K562 (cell line): ENCODE data around the gene MTFR2. TPM values are rescaled to one million over a fixed set of nuclear protein-coding genes. Genes with fewer than 3 reads are reported as not detected.

ENCODE experiments used
- ATAC-seq: fragments of 200-7000 bp; cut with Tn5 transposase; 3 replicates; pipeline ENCODE4 v1.9.1; 2020; ENCODE audit warnings: moderate library complexity
- BruUV-seq: library from RNA; stranded (reverse); fragments of 400-500 nt; replicated peaks from 2 replicates; lab custom pipeline; 2021; lab: Mats Ljungman, UMichigan
- CTCF ChIA-PET: fragments of 300-600 bp; formaldehyde crosslinking; extraction: SDS; loops from one replicate; lab custom pipeline; 2021; ENCODE audit warnings: low intra/inter-chr PET ratio; lab: Yijun Ruan, JAX
- POLR2A ChIA-PET: fragments of 300-600, 350-650 bp; sonication (Branson Sonifier 250); formaldehyde crosslinking; extraction: SDS; loops from one replicate; lab custom pipeline; 2021; ENCODE audit warnings: antibody characterized with exemption, inconsistent platforms; lab: Yijun Ruan, JAX
- DNase-seq, 4 experiments: peaks; one replicate each; pipeline versions ENCODE4 v3.0.0 to v3.0.0-alpha.2; 2011 to 2018; ENCODE audit warnings: low spot score in 3 of 4, mixed read lengths in 3 of 4; ENCODE audit errors: extremely low read depth in 1 of 4
- FAIRE-seq: peaks from 2 replicates; lab custom pipeline; 2011; peaks lifted over from hg19 to GRCh38; lab: Jason Lieb, UNC
- H2AFZ ChIP-seq: 2 replicates; pipeline ENCODE4 v1.6.0; 2011; ENCODE audit warnings: low read depth, low read length, control low read depth, inconsistent platforms
- H3K27ac ChIP-seq: fragments of 200-600 bp; 3 replicates; pipeline ENCODE4 v1.8.0; 2011; ENCODE audit warnings: low read depth, mild to moderate bottlenecking, control low read depth, inconsistent platforms, low read length, moderate library complexity, mixed read lengths; ENCODE audit errors: extremely low read depth
- H3K27me3 ChIP-seq, 2 experiments: fragments of 300-600 bp in 1 of 2; 2 replicates in 1 of 2; 3 replicates in 1 of 2; pipeline versions ENCODE4 v1.6.0 to v1.8.0; 2011; ENCODE audit warnings: inconsistent platforms in 2 of 2, low read length in 2 of 2, mild to moderate bottlenecking in 1 of 2, mixed read lengths in 1 of 2, moderate library complexity in 1 of 2; ENCODE audit not compliant: control insufficient read depth in 2 of 2, insufficient read depth in 2 of 2
- H3K36me3 ChIP-seq: fragments of 300-600 bp; 3 replicates; pipeline ENCODE4 v1.8.0; 2011; ENCODE audit warnings: mild to moderate bottlenecking, low read length, inconsistent platforms; ENCODE audit not compliant: control insufficient read depth, insufficient read depth
- H3K4me1 ChIP-seq, 2 experiments: fragments of 200-600 bp in 1 of 2; replicated peaks in 1 of 2; 2 replicates in 1 of 2; 3 replicates in 1 of 2; pipeline versions ENCODE4 v1.5.1 to v1.8.0; 2011; ENCODE audit warnings: inconsistent platforms in 2 of 2, low read length in 2 of 2, mild to moderate bottlenecking in 1 of 2, mixed read lengths in 1 of 2, moderate library complexity in 1 of 2; ENCODE audit not compliant: control insufficient read depth in 2 of 2, insufficient read depth in 2 of 2
- H3K4me2 ChIP-seq: 2 replicates; pipeline ENCODE4 v1.6.1; 2011; ENCODE audit warnings: low read length, control low read depth, inconsistent platforms, mixed read lengths; ENCODE audit not compliant: insufficient read depth
- H3K4me3 ChIP-seq: fragments of 200-600 bp; sonication (generic), shearing (Covaris generic); 2 replicates; pipeline ENCODE4 v1.5.1; 2016; ENCODE audit warnings: control low read depth, inconsistent platforms
- H3K79me2 ChIP-seq: fragments of 200-600 bp; 3 replicates; pipeline ENCODE4 v1.8.0; 2011; ENCODE audit warnings: low read length, inconsistent platforms; ENCODE audit not compliant: control insufficient read depth, insufficient read depth
- H3K9ac ChIP-seq, 2 experiments: 2 replicates each; pipeline versions ENCODE4 v1.6.0 to v1.6.1; 2011; ENCODE audit warnings: low read depth in 2 of 2, low read length in 2 of 2, control low read depth in 1 of 2, inconsistent platforms in 1 of 2, mild to moderate bottlenecking in 1 of 2, mixed read lengths in 1 of 2; ENCODE audit not compliant: insufficient read depth in 1 of 2
- H3K9me1 ChIP-seq: one replicate; pipeline ENCODE4 v1.6.0; 2011; ENCODE audit warnings: inconsistent platforms, mild to moderate bottlenecking, low read length, moderate library complexity; ENCODE audit not compliant: control insufficient read depth, insufficient read depth
- H3K9me3 ChIP-seq: replicated peaks from 2 replicates; pipeline ENCODE4 v1.5.1; 2011; ENCODE audit warnings: low read depth, low read length, inconsistent platforms; ENCODE audit not compliant: control insufficient read depth, insufficient read depth
- H4K20me1 ChIP-seq: replicated peaks from 2 replicates; pipeline ENCODE4 v1.6.1; 2011; ENCODE audit warnings: low read length, inconsistent platforms, mixed read lengths; ENCODE audit not compliant: control insufficient read depth, insufficient read depth
- ASH1L ChIP-seq: fragments of 450-650 bp; IDR thresholded peaks from 2 replicates; pipeline ENCODE4 v1.6.1; 2018; ENCODE audit warnings: borderline replicate concordance, mild to moderate bottlenecking, low read depth; ENCODE audit not compliant: partially characterized antibody
- DPF2 ChIP-seq: fragments of 450-650 bp; IDR thresholded peaks from 2 replicates; pipeline ENCODE4 v1.6.1; 2016
- FOXK2 ChIP-seq, 2 experiments: fragments of 450-650 bp; IDR thresholded peaks in 1 of 2; conservative IDR thresholded peaks in 1 of 2; 2 replicates each; pipeline ENCODE4 v1.6.1; 2016; ENCODE audit warnings: low read depth in 2 of 2, mild to moderate bottlenecking in 1 of 2
- GATA2 ChIP-seq: sonication (generic); formaldehyde crosslinking; IDR thresholded peaks from 2 replicates; pipeline ENCODE4 v1.4.0; 2020; ENCODE audit warnings: mild to moderate bottlenecking, missing genetic modification reagents
- GTF2B ChIP-seq: IDR thresholded peaks from 2 replicates; pipeline ENCODE4 v1.6.1; 2011; ENCODE audit not compliant: insufficient read length; ENCODE audit errors: extremely low read depth
- KLF10 ChIP-seq: fragments of 250-450 bp; sonication (Bioruptor Pico); IDR thresholded peaks from 2 replicates; pipeline ENCODE4 v1.6.1; 2021; ENCODE audit warnings: matching md5 sums
- MLLT1 ChIP-seq, 2 experiments: fragments of 450-650 bp; IDR thresholded peaks; 2 replicates each; pipeline ENCODE4 v1.6.1; 2016
- PHF20 ChIP-seq: fragments of 450-650 bp; IDR thresholded peaks from 2 replicates; pipeline ENCODE4 v1.6.1; 2018; ENCODE audit not compliant: partially characterized antibody
- PHTF2 ChIP-seq: fragments of 250-450 bp; sonication (Bioruptor Pico); IDR thresholded peaks from 2 replicates; pipeline ENCODE4 v1.5.0; 2021; ENCODE audit warnings: mild to moderate bottlenecking
- RAD21 ChIP-seq, 2 experiments: fragments of 250-450 bp in 1 of 2; fragments of 450-650 bp in 1 of 2; sonication (Bioruptor Pico) in 1 of 2; formaldehyde crosslinking in 1 of 2; IDR thresholded peaks in 1 of 2; conservative IDR thresholded peaks in 1 of 2; 2 replicates each; pipeline versions ENCODE4 v1.4.0 to v1.8.0; 2020 to 2022; ENCODE audit warnings: mild to moderate bottlenecking in 2 of 2, moderate library complexity in 1 of 2
- RNF219 ChIP-seq: fragments of 250-450 bp; sonication (Bioruptor Pico); IDR thresholded peaks from 2 replicates; pipeline ENCODE4 v1.5.0; 2022; ENCODE audit warnings: mild to moderate bottlenecking
- XRCC5 ChIP-seq: fragments of 200-400 bp; formaldehyde crosslinking; IDR thresholded peaks from 2 replicates; pipeline ENCODE4 v1.6.1; 2017; ENCODE audit warnings: low read depth, mild to moderate bottlenecking, low read length
- ZNF239 ChIP-seq: fragments of 250-450 bp; sonication (Bioruptor Pico); IDR thresholded peaks from 2 replicates; pipeline ENCODE4 v1.4.0; 2020; ENCODE audit warnings: mild to moderate bottlenecking
- ZNF639 ChIP-seq, 2 experiments: fragments of 200-800 bp in 1 of 2; sonication (Bioruptor generic) in 1 of 2; sonication (generic) in 1 of 2; formaldehyde crosslinking in 1 of 2; IDR thresholded peaks in 1 of 2; conservative IDR thresholded peaks in 1 of 2; 2 replicates each; pipeline versions ENCODE4 v1.5.0 to v1.6.1; 2016 to 2020; ENCODE audit warnings: missing compliant biosample characterization in 1 of 2, missing genetic modification characterization in 1 of 2, missing genetic modification reagents in 1 of 2
- WGBS: fragments of 100-300 bp; shearing (Covaris generic); methylation state at CpG from one replicate; pipeline ENCODE4 v1.1.6; 2016; ENCODE audit warnings: low coverage, mixed read lengths; ENCODE audit not compliant: insufficient coverage; ENCODE audit errors: missing lambda C conversion rate; 5-methylcytosine and 5-hydroxymethylcytosine counted together
- in situ Hi-C: fragments of 300-500 bp; cut with MboI; formaldehyde crosslinking; loops from 4 replicates; pipeline ENCODE4 v1.15.0; 2018; ENCODE audit warnings: inconsistent platforms, mixed read lengths
- intact Hi-C: fragments of 100-400 bp; cut with micrococcal nuclease; formaldehyde crosslinking; loops from 2 replicates; pipeline ENCODE4 v1.14.2; 2022
- polyA plus RNA-seq, 8 experiments: library from polyadenylated mRNA; depleted of rRNA in 4 of 8; stranded (reverse) in 5 of 8; unstranded in 3 of 8; fragments of >200 nt; fragmentation: Nextera tagmentation in 2 of 8; fragmentation: Illumina TruSeq in 1 of 8; extraction: Ambion mirVana in 2 of 8; extraction: Trizol in 1 of 8; gene quantifications; 2 replicates each; pipeline versions ENCODE4 v1.2.1 to v1.2.3, GENCODE V29; 2011 to 2014; ENCODE audit warnings: inconsistent platforms in 1 of 8, missing spikeins in 1 of 8
- total RNA-seq, 7 experiments: library from RNA; depleted of rRNA in 6 of 7; stranded (reverse); fragments of >200 nt in 6 of 7; fragmentation: Illumina TruSeq in 2 of 7; extraction: Trizol in 2 of 7; gene quantifications; 2 replicates each; pipeline versions ENCODE4 v1.2.1 to v1.2.3, GENCODE V29; 2011 to 2021; ENCODE audit warnings: low replicate concordance in 1 of 7

The MTFR2 gene
- total and polyA plus RNA-seq, 9 of the 15 experiments (the other 6 are each of a cell fraction or from before 2014, with no cell fraction given), result 10.1 to 63.3 (median 45.9) TPM

- ChIA-PET CTCF (no interaction called here), POLR2A (interaction anchor here (0.5 to 7.8 kb wide), 51 partner anchors 8 to 1916 kb away, joined by 3 to 176 read pairs (median 5); partner anchors contain the start of genes HBS1L, MAP7 and MTFR2)
- Histone ChIP-seq H3K36me3 (peaks cover 27% of the 10 kb centered on the region; the same call in 2 of the 3 replicates), H4K20me1 (peaks cover 43% of the 10 kb centered on the region), H2AFZ (peak within 1 kb of the TSS; percentile 88), H3K27ac (peak within 1 kb of the TSS; percentile 100), H3K4me2 (peak within 1 kb of the TSS; percentile 98), H3K4me3 (peak within 1 kb of the TSS; percentile 75), H3K79me2 (peaks cover 57% of the 10 kb centered on the region), H3K9me1 (peaks cover 3% of the 10 kb centered on the region), H3K9me3 (no peaks in the 10 kb centered on the region), H3K4me1 (peaks cover 13 to 14% of the 10 kb centered on the region in 2 experiments), H3K27me3 (no peaks in the 10 kb centered on the region), H3K9ac (peak within 1 kb of the TSS; percentile 98 to 100)
- FAIRE-seq, result peak; percentile 100
- intact Hi-C loops (loop anchor here (2.0 kb wide), 3 partner anchors 27 to 53 kb away; partner anchors contain the start of gene MTFR2), in situ Hi-C loops (no loop called here)
- peak; percentile 93 for ATAC-seq
- peak; percentile 95 to 100 (median 96) for DNase-seq
- WGBS, result under 1% methylated on average over 59 of the region's 60 CpGs
- BruUV-seq, result TSS peak; percentile 98
- TF ChIP-seq RAD21 (CRISPR knock-in tag; conservative IDR thresholded peaks at IDR 0.05 in 1 of 2, IDR thresholded peaks at IDR 0.05 in 1 of 2), result peak in 1 of 2 experiments; percentile 30; a peak in 1 of 4 replicates
- peak; percentile 10; the same call in 1 of the 2 replicates for TF ChIP-seq PHTF2
- TF ChIP-seq KLF10 (CRISPR knock-in tag), result no peak
- TF ChIP-seq GATA2 (CRISPR knock-in tag), result no peak
- TF ChIP-seq FOXK2 (conservative IDR thresholded peaks at IDR 0.05 in 1 of 2, IDR thresholded peaks at IDR 0.05 in 1 of 2; ENCODE audit: low read depth in 2 of 2), result peak; percentile 62 to 71; a peak in 3 of 4 replicates
- peak in 1 of 2 experiments; percentile 96; a peak in 2 of 4 replicates for TF ChIP-seq ZNF639 (CRISPR knock-in tag; conservative IDR thresholded peaks at IDR 0.05 in 1 of 2, IDR thresholded peaks at IDR 0.05 in 1 of 2)
- 0 out of 2 replicates have a peak, but pooled peaks have one; percentile 18 for TF ChIP-seq XRCC5
- TF ChIP-seq ASH1L, result peak; percentile 37
- TF ChIP-seq MLLT1 (IDR thresholded peaks at IDR 0.05), result peak; percentile 86 to 88
- peak; percentile 78 for TF ChIP-seq PHF20
- peak; percentile 86 for TF ChIP-seq GTF2B
- peak; percentile 46; the same call in 1 of the 2 replicates for TF ChIP-seq RNF219 (CRISPR knock-in tag)
- peak; percentile 27; the same call in 1 of the 2 replicates for TF ChIP-seq DPF2
- TF ChIP-seq ZNF239 (CRISPR knock-in tag), result peak; percentile 18; the same call in 1 of the 2 replicates
Observed at GRCh38 chr6:136289579-136290409, 39.7 kb upstream of the MTFR2 start, which contains the start of gene BCLAF1. Gene BCLAF1 (minus strand): TSS chr6:136289846. CDS start chr6:136279866, 9,980 bp downstream.
